Neural cell (in vitro differentiated cells): ENCODE measurements around the gene AIM2.

Source experiments
- POLR2AphosphoS5 ChIP-seq: IDR thresholded peaks from 2 replicates; pipeline ENCODE4 v1.6.1; 2012
- TF ChIP-seq, protein P1 (sequence below): fragments of 450-650 bp; IDR thresholded peaks from 2 replicates; pipeline ENCODE4 v1.5.1; 2014; ENCODE audit warnings: antibody characterized with exemption, mild to moderate bottlenecking, moderate library complexity; ENCODE audit not compliant: poor library complexity, severe bottlenecking

DNA sequence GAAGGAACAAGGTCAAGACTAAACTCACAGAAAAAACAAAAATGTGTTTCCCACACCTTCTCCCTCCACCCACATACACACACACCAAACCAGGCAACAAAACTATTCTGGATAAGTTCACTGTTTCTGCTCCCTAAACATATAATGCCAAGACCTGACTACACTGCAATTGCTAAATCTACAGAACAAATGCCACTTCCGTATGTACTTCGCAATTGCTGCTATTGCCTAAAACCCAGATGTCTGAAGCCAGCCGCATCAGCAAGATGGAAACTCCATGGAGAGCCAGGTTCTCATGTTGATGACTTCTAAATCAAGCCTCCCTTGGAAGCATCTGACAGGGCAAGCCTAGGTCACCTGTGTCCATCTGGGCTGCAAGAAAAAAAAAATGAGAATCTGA, 8.3 kb upstream of the AIM2 start:
- TF ChIP-seq, protein P1, sequence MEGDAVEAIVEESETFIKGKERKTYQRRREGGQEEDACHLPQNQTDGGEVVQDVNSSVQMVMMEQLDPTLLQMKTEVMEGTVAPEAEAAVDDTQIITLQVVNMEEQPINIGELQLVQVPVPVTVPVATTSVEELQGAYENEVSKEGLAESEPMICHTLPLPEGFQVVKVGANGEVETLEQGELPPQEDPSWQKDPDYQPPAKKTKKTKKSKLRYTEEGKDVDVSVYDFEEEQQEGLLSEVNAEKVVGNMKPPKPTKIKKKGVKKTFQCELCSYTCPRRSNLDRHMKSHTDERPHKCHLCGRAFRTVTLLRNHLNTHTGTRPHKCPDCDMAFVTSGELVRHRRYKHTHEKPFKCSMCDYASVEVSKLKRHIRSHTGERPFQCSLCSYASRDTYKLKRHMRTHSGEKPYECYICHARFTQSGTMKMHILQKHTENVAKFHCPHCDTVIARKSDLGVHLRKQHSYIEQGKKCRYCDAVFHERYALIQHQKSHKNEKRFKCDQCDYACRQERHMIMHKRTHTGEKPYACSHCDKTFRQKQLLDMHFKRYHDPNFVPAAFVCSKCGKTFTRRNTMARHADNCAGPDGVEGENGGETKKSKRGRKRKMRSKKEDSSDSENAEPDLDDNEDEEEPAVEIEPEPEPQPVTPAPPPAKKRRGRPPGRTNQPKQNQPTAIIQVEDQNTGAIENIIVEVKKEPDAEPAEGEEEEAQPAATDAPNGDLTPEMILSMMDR: no peak
- TF ChIP-seq POLR2AphosphoS5: no peak
